ENCODE measurements around the gene PRSS22. TPM values are rescaled to one million over a fixed set of nuclear protein-coding genes. Genes with fewer than 3 reads are reported as not detected.

The PRSS22 gene
- total RNA-seq, 2 donors from 2014 or later, result not detected

GRCh38 chr16:2882650-2883457, 24.9 kb upstream of the PRSS22 start, which contains the start of gene FLYWCH2:
Gene FLYWCH2, plus strand, starts transcription at chr16:2883215. Its CDS starts 13,235 bp downstream, at chr16:2896450.
- peak; percentile 99 for DNase-seq (ENCODE audit: low spot score)
- intact Hi-C loops (cut with DNase I), result no loop called here

GRCh38 chr16:2881783-2882649, 24.0 kb upstream of the PRSS22 start:
- intact Hi-C loops (cut with DNase I), result no loop called here
- peak; percentile 86 for DNase-seq (ENCODE audit: low spot score)

DNA sequence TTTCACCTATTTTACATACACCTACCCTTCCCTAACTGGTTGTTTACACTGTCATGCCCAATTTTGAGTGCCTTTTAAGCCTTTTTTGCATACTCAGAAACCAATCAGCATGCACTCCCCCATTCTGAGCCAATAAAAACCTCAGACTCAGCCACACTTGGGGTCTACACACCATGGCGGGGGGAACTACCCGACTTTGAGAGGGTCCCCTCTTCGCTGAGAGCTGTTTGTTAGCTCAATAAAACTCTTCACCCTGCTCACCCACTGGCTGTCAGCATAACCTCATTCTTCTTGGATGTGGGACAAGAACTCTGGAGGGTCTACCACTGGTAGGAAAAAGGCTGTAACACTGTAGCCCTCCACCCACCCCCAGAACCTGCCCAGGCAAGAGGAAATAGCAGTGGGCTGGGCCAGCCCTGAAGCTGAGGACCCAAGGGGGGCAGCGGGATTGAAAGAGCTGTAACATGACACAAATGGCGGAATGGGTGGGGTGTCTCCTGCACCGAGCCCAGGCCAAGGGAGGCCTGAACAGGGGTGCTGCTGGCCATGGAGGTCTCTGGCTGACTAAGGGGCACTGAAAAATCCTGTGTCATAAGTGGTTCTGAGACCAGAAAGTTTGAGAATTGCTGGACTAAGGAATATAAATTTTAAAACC, 22.0 kb upstream of the PRSS22 start:
- no peak for DNase-seq (ENCODE audit: low spot score)
- intact Hi-C loops (cut with DNase I), result loop anchor here (5.0 to 10.0 kb wide), 2 partner anchors 42 to 45 kb away; no protein-coding TSS in a partner anchor

- intact Hi-C loops (cut with DNase I), result loop anchor here (5.0 to 10.0 kb wide), 2 partner anchors 47 to 50 kb away; no protein-coding TSS in a partner anchor
- peak; percentile 95 for DNase-seq (ENCODE audit: low spot score)
Observed at GRCh38 chr16:2874912-2875362, 17.0 kb upstream of the PRSS22 start.

DNA sequence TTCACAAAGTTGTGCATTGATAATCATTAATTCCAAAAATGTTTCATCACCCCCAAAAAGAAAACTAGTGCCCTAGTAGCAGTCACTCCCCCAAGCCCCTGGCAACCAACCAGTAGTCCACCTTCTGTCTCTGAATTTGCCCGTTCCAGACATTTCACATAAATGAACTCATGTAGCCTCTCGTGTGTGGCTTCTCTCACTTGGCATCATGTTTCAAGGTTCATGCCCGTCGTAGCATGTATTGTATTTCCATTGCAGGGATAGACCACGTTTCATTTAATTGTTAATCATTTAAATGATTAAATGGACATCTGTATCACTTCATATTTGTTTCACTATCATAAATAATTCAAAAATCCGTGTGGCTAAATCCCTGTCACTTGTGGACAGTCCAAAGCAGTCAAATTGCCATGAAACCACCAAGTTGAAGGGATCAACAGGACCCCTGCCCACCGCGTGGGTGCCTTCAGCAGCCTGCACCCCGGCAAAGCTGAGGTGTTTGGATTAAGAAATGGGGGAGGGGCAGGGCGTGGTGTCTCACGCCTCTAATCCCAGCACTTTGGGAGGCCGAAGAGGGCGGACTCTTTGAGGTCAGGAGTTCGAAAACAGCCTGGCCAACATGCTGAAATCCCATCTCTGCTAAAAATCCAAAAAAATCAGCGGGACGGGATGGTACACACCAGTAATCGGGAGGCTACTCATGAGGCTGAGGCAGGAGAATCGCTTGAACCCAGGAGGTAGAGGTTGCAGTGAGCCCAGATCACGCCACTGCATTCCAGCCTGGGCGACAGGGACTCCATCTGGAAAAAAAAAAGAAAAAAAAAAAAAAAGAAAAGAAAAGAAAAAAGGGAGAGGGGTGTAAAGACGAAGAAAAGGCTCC, 16.3 kb upstream of the PRSS22 start:
- no peak for DNase-seq (ENCODE audit: low spot score)
- intact Hi-C loops (cut with DNase I), result loop anchor here in 1 of 2 donors (10.0 kb wide), 1 partner anchor 51 kb away; no protein-coding TSS in a partner anchor

- intact Hi-C loops (cut with DNase I), result loop anchor here in 1 of 2 donors (10.0 kb wide), 1 partner anchor 53 kb away; no protein-coding TSS in a partner anchor
- no peak for DNase-seq (ENCODE audit: low spot score)
Observed at GRCh38 chr16:2871926-2872325, 14.0 kb upstream of the PRSS22 start.

DNA sequence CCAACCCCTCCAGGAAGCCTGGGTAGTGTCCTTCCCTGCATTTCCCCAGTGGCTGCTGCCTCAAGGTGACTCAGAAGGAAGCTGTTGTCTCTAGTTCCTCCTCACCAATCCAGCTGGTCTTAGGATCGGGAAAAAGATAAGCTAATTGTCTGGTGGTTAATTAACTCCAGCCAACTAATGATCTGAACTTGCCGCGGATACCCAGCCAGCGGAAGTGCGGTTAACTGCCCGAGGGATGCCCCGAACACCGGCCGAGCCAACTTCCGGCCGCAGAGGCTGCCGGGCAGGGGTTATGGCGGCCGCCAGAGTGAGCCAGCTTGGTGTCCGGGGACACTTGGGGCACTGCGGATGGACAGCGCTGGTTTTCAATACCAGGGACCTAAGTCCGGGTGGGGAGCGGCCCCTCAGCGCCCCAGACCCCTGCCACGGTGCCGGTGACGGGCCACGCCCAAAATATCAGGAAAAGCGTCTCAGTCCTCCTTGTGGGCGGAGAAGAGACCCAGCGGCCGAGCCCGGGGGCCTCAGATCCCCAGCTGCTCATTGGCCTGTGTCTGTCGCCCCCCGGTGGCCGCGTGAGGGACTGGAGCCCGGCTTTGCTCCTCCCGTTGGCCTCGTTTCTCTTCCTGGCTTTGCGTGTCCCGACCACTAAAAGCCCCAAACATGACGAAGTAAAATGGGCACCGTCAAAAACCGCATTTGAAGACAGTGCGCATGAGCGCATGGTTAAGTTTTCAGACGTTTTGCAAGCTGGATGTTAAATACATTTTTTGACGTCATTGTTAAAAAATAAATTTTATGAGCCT, 10.2 kb upstream of the PRSS22 start:
- DNase-seq (ENCODE audit: low spot score), result peak; percentile 98
- intact Hi-C loops (cut with DNase I), result no loop called here

GRCh38 chr16:2867661-2867986, 9.7 kb upstream of the PRSS22 start:
- intact Hi-C loops (cut with DNase I), result no loop called here
- DNase-seq (ENCODE audit: low spot score), result no peak

GRCh38 chr16:2866431-2866830, 8.5 kb upstream of the PRSS22 start:
- DNase-seq (ENCODE audit: low spot score), result peak; percentile 12
- intact Hi-C loops (cut with DNase I), result no loop called here

- DNase-seq (ENCODE audit: low spot score), result peak; percentile 20
- intact Hi-C loops (cut with DNase I), result no loop called here
Observed at GRCh38 chr16:2865651-2866050, 7.7 kb upstream of the PRSS22 start.

DNA sequence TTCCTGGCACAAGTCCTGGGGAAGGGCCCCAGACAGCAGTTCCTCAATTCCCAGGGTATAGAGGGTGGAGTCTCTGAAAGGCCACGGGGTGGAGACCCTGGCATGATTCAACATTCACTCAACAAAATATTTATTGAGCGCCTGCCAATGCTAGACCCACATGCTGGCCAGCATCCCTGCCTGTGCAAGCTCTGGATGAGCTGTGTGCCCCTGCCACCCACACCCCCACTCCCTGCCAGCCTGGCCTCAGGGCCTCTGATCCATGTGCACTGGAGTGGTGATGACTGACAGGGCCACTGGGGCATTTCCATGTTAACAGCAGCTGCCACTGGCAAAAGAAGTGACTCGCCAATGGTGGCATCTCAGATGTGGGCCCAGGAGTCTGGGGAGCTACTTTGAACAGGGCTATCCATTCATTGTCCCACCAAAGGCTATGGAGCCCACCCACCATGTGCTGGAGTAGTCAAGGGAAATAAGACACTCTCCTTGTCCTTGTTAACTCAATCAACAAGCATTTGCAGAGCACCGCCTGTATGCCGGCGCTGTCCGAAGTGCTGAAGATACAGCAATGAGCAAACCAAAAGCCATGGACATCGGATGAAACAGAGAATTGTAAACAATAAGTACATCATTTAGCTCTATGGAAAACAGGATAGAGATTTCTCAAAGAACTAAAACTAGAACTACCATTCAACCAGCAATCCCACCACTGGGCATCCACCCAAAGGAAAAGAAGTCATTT, 3.0 kb upstream of the PRSS22 start:
- intact Hi-C loops (cut with DNase I), result no loop called here

GRCh38 chr16:2859686-2860265, 1.8 kb upstream of the PRSS22 start:
- DNase-seq (ENCODE audit: low spot score), result peak; percentile 40
- intact Hi-C loops (cut with DNase I), result loop anchor here (10.0 kb wide), 2 partner anchors 135 to 155 kb away; partner anchors contain the start of gene PRSS27 (in 1 of the 2)

More for the DNA sequence above, 3.0 kb upstream of the PRSS22 start:
- peak; percentile 43 for DNase-seq (ENCODE audit: low spot score)

DNA sequence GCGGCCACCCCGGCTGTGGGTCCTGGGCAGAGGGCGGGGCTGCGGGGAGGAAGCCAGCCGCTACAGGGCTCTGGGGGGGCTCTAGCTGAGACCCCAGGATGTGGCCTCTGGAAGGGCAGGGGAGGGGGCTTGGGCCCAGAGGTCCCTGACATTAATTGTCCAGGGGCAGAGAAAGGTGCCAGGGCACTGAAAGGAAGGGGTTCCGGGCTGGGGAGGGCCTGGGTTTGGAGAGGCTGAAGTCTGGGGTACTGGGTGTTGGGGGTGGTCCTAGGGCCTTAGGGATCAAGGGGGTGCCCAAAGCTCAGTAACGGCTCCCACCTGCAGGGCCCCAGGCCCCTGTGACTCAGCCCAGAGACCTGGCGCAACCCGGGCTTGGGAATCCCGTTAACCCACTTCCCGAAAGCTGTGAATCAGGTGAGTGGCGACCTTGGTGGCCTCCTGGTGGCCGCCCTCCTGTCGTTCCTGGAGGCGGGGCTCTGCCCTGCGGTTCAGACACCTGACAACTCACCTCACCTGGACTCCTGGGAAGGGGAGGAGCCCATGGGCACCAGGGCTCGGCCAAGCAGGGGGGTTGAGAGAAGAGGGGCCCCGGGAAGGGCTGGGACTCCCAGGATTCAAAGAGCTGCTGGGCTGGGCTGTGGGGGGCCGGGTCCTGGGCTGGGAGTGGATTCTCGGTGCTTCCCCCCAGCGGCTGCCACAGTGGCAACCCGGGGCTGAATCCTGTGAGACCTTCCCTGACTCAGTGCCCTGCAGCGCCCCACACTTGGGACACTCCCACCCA, 465 bp upstream of the PRSS22 start:
- intact Hi-C loops (cut with DNase I), result loop anchor here (10.0 kb wide), 2 partner anchors 134 to 154 kb away; partner anchors contain the start of gene PRSS27 (in 1 of the 2)
- peak; percentile 77 for DNase-seq (ENCODE audit: low spot score)

DNA sequence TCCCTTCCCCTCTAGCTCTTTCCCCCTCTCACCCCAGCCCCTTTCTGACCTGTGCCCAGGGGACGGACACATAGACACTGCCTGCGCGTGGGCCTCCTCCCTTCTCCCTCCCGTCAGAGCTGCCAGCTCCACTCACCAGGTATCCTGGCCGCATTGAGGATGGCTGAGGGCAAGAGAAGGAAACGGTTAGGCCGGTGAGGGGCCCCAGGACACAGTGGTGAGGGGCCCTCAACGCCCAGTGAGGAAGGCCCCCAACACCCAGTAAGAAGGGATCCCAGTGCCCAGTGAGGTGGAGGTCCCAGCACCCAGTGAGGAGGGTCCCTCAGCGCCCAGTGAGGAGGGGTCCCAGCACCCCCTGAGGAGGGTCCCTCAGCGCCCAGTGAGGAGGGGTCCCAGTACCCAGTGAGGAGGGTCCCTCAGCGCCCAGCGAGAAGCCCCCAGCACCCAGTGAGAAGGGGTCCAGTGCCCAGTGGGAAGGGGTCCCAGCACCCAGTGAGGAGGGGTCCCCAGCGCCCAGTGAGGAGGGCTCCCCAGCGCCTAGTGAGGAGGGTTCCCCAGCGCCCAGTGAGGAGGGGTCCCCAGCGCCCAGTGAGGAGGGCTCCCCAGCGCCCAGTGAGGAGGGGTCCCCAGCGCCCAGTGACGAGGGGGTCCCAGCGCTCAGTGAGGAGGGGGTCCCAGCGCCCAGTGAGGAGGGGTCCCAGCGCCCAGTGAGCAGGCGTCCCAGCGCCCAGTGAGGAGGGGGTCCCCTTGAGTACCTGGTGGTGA, 1.1 kb downstream of the PRSS22 start:
- peak; percentile 71 for DNase-seq (ENCODE audit: low spot score)
- intact Hi-C loops (cut with DNase I), result loop anchor here (10.0 kb wide), 2 partner anchors 132 to 152 kb away; partner anchors contain the start of gene PRSS27 (in 1 of the 2)
